ENCODE measurements around the gene SSR2. TPM values are rescaled to one million over a fixed set of nuclear protein-coding genes. Genes with fewer than 3 reads are reported as not detected.

The SSR2 gene
- total and polyA plus RNA-seq, 7 donors, result 115 to 338 (median 231) TPM

DNA sequence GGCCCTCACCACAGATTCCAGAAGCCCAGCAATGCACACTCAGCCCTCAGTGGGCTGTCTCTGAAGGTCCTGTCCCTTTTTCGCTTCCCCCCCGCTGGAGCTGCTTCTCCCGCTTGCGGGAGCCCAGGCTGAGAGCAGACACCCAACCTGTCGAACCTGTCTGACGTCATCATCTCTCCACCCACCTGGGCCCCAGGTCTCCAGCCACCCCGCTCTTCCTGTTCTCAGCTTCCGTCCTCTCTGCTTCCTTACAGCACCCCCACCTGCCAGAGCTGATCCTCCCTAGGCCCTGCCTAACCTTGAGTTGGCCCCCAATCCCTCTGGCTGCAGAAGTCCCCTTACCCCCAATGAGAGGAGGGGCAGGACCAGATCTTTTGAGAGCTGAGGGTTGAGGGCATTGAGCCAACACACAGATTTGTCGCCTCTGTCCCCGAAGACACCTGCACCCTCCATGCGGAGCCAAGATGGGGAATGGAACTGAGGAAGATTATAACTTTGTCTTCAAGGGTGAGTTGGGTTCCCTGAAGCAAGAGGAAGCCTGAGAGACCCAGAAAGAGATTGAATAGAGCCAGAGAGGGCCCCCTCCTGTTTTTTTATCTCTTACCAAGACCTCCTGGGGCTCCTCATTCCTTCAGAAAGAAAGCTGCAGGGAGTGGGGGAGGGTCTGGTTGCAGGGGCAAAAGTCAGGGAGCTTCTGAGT is 40.3 kb upstream of the SSR2 start, which contains the start of gene RAB25:
Gene RAB25, plus strand, starts transcription at position 224 of the 700 bp plus-strand sequence. Its CDS starts 241 bp downstream, at position 465.
- WGBS, 2 donors, result 12 to 54% methylated on average over 11 of the region's 11 CpGs
- H3K4me1 ChIP-seq, result peaks cover 0 to 5% (median 2%) of the 10 kb centered on the region in 4 donors
- no peaks in the 10 kb centered on the region for H3K27me3 ChIP-seq
- intact Hi-C loops (cut with DNase I), result no loop called here
- no peak within 1 kb of the TSS for H3K4me3 ChIP-seq
- no peak for DNase-seq
- peaks cover 0 to 11% (median 0%) of the 10 kb centered on the region in 4 donors for H3K36me3 ChIP-seq
- no peaks in the 10 kb centered on the region for H3K9me3 ChIP-seq
- TF ChIP-seq POLR2A (IDR thresholded peaks at IDR 0.05) (peak in 1 of 2 donors; percentile 58), EP300 (IDR thresholded peaks at IDR 0.05) (no peak)
- no peak within 1 kb of the TSS for H3K27ac ChIP-seq

DNA sequence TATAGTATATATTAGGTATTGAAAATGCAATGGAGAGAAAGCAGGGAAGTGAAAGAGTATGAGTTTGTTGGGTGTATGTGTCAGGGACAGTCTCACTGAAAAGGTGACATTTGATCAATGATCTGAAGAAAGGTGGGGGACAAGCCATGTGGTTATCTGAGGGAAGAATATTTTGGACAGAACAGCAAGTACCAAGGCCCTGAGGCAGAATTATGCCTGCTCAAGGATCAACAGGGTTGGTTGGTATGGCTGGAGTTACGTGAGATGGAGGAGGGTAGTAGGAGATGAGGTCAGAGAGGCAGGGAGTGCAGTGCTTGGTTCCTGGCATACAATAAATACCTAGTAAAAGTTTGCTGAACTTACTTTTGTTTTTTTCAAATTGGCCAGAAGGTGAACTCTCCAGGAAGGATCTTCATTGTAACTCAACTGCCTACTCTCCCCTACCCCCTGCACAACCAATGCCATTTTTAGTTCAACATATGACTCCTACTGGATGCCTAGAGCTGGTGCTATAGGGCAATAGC is 35.6 kb upstream of the SSR2 start:
- H3K36me3 ChIP-seq, result peaks cover 0 to 11% (median under 1%) of the 10 kb centered on the region in 4 donors
- no peak overlapping the region for H3K4me3 ChIP-seq
- no peak for TF ChIP-seq EP300 (IDR thresholded peaks at IDR 0.05)
- TF ChIP-seq POLR2A (IDR thresholded peaks at IDR 0.05), result no peak
- TF ChIP-seq, protein P1, sequence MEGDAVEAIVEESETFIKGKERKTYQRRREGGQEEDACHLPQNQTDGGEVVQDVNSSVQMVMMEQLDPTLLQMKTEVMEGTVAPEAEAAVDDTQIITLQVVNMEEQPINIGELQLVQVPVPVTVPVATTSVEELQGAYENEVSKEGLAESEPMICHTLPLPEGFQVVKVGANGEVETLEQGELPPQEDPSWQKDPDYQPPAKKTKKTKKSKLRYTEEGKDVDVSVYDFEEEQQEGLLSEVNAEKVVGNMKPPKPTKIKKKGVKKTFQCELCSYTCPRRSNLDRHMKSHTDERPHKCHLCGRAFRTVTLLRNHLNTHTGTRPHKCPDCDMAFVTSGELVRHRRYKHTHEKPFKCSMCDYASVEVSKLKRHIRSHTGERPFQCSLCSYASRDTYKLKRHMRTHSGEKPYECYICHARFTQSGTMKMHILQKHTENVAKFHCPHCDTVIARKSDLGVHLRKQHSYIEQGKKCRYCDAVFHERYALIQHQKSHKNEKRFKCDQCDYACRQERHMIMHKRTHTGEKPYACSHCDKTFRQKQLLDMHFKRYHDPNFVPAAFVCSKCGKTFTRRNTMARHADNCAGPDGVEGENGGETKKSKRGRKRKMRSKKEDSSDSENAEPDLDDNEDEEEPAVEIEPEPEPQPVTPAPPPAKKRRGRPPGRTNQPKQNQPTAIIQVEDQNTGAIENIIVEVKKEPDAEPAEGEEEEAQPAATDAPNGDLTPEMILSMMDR (IDR thresholded peaks at IDR 0.05), result no peak
- TF ChIP-seq POLR2AphosphoS5 (IDR thresholded peaks at IDR 0.05), result no peak
- no peak overlapping the region for H3K27ac ChIP-seq
- H3K4me1 ChIP-seq, result peaks cover 0 to 32% (median 13%) of the 10 kb centered on the region in 4 donors
- no peak for DNase-seq
- no peaks in the 10 kb centered on the region for H3K27me3 ChIP-seq
- 96 to 100% methylated on average over 1 of the region's 1 CpG for WGBS, 2 donors
- intact Hi-C loops (cut with DNase I), result no loop called here
- no peaks in the 10 kb centered on the region for H3K9me3 ChIP-seq

DNA sequence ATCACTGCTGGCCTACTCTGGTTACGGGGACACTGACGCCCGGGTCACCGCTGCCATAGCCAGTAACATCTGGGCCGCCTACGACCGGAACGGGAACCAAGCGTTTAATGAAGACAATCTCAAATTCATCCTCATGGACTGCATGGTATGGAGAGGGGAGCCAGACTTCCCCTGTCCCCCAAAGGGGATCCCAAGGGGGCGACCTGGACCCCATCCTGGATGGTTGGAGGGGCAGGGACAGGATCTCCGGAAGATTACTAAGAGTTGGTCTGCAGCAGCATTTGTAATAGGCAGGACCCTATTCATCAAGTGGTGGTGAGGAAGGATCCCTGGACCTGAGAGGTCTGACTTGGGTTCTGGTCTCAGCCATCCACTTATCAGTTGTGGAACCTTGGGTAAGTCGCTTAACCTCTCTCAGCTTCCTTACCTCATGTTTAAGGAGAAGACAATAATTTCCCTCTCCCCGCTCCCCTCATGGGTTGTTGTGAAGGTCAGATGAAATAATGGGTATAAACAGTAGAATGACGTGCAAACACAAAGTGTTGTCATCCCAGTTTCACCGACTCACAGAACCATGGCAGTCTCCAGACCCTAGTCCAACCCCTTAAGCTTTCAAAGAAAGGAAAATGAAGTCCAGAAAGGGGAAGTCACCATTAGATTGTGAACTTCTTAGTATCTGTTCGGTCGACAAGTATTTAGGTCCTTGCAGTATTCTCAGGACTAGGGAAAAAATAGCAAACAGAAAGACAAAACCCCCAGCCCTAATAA is 34.7 kb upstream of the SSR2 start:
- intact Hi-C loops (cut with DNase I), result loop anchor here (2.0 kb wide), 3 partner anchors 27 to 75 kb away; partner anchors contain the start of gene MEX3A
- 20 to 21% methylated on average over 17 of the region's 17 CpGs for WGBS, 2 donors
- no peak for DNase-seq
- Histone ChIP-seq H3K36me3 (peaks cover 0 to 13% (median 2%) of the 10 kb centered on the region in 4 donors), H3K4me3 (peak overlapping the region; percentile 73 to 94 (median 87)), H3K9me3 (no peaks in the 10 kb centered on the region), H3K27me3 (no peaks in the 10 kb centered on the region), H3K27ac (peak overlapping the region; percentile 86 to 97 (median 92)), H3K4me1 (peaks cover 0 to 32% (median 13%) of the 10 kb centered on the region in 4 donors)
- no peak for TF ChIP-seq POLR2A (IDR thresholded peaks at IDR 0.05)
- TF ChIP-seq POLR2AphosphoS5 (IDR thresholded peaks at IDR 0.05), result no peak
- TF ChIP-seq, protein P1 (IDR thresholded peaks at IDR 0.05), result no peak
- TF ChIP-seq EP300 (IDR thresholded peaks at IDR 0.05), result no peak

DNA sequence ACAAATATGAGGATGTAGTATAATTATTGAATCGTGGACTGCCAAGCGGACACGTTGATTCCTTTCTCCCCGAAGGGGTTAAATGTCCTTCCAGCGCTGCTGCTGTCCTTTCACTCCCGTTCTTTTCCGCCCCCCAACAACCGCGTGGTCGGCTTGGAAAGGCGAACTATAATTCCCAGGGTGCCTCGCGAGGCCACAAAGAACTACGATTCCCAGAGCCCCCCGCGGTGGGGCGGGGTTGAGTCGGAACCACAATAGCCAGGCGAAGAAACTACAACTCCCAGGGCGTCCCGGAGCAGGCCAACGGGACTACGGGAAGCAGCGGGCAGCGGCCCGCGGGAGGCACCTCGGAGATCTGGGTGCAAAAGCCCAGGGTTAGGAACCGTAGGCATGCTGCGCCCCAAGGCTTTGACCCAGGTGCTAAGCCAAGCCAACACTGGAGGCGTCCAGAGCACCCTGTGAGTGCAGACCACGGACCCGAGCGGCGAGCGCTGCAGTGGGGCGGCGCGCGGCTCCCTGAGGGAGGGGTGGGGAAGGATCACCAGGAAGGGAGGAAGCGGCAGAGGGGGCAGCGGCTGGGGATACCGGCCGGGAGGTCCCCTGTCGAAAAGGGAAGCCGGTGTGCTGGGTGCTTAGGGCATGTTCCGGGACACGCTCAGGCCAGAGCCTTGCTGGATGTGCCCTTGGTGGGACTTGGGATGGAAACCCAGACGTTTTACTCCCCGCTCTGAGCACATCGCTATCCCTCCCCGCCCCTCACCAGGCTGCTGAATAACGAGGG is 33.9 kb upstream of the SSR2 start, which contains the start of gene LAMTOR2:
Gene LAMTOR2, plus strand, starts transcription at position 283 of the 781 bp plus-strand sequence. Its CDS starts 108 bp downstream, at position 391.
- 0% methylated on average over 53 of the region's 53 CpGs for WGBS, 2 donors
- intact Hi-C loops (cut with DNase I), result loop anchor here (2.0 kb wide), 3 partner anchors 28 to 76 kb away; partner anchors contain the start of gene MEX3A
- peak; percentile 98 for DNase-seq
- Histone ChIP-seq H3K4me1 (peaks cover 0 to 32% (median 13%) of the 10 kb centered on the region in 4 donors), H3K9me3 (no peaks in the 10 kb centered on the region), H3K36me3 (peaks cover 0 to 21% (median 6%) of the 10 kb centered on the region in 4 donors), H3K4me3 (peak within 1 kb of the TSS; percentile 73 to 94 (median 87)), H3K27me3 (no peaks in the 10 kb centered on the region), H3K27ac (peak within 1 kb of the TSS; percentile 86 to 97 (median 92))
- TF ChIP-seq POLR2A (IDR thresholded peaks at IDR 0.05) (peak; percentile 9 to 40), POLR2AphosphoS5 (IDR thresholded peaks at IDR 0.05) (peak; percentile 60 to 87 (median 84)), EP300 (IDR thresholded peaks at IDR 0.05) (no peak)
